H9 (cell line): ENCODE data around the gene RALGAPA2. TPM values are rescaled to one million over a fixed set of nuclear protein-coding genes. Genes with fewer than 3 reads are reported as not detected.
"Not testable (repeated sequence)": the region's sequence is repeated elsewhere in the genome, so short reads cannot be mapped to it uniquely, and the experiment has no call there.

Experiments
- DNase-seq: peaks from one replicate; pipeline ENCODE4 v3.0.0-alpha.2; 2017
- H2AFZ ChIP-seq: one replicate; pipeline ENCODE4 v1.6.1; 2013; ENCODE audit warnings: mild to moderate bottlenecking, low read length, control low read depth, moderate library complexity
- H2AK5ac ChIP-seq: 2 replicates; pipeline ENCODE4 v1.6.1; 2013; ENCODE audit warnings: low read length, control low read depth, mixed read lengths; ENCODE audit not compliant: insufficient read length
- H2BK120ac ChIP-seq: one replicate; pipeline ENCODE4 v1.6.1; 2013; ENCODE audit warnings: low read depth, mild to moderate bottlenecking, low read length, control low read depth, inconsistent platforms; ENCODE audit not compliant: poor library complexity, severe bottlenecking
- H2BK12ac ChIP-seq: 2 replicates; pipeline ENCODE4 v1.6.1; 2013; ENCODE audit warnings: low read length, control low read depth, mixed read lengths, low read depth; ENCODE audit not compliant: insufficient read length
- H2BK15ac ChIP-seq: 2 replicates; pipeline ENCODE4 v1.6.1; 2013; ENCODE audit warnings: low read depth, low read length, control low read depth
- H2BK20ac ChIP-seq: one replicate; pipeline ENCODE4 v1.6.1; 2013; ENCODE audit warnings: low read depth, mild to moderate bottlenecking, low read length, control low read depth, inconsistent platforms; ENCODE audit not compliant: poor library complexity, severe bottlenecking
- H2BK5ac ChIP-seq: 2 replicates; pipeline ENCODE4 v1.6.1; 2013; ENCODE audit warnings: low read length, control low read depth, mixed read lengths; ENCODE audit not compliant: insufficient read length
- H3K14ac ChIP-seq: 2 replicates; pipeline ENCODE4 v1.6.1; 2013; ENCODE audit warnings: low read length, control low read depth; ENCODE audit not compliant: insufficient read depth
- H3K18ac ChIP-seq: 2 replicates; pipeline ENCODE4 v1.6.1; 2013; ENCODE audit warnings: low read depth, mild to moderate bottlenecking, mixed read lengths, low read length, control low read depth; ENCODE audit not compliant: insufficient read length
- H3K23ac ChIP-seq: 2 replicates; pipeline ENCODE4 v1.6.1; 2013; ENCODE audit warnings: low read length, control low read depth, mixed read lengths, low read depth; ENCODE audit not compliant: insufficient read length
- H3K23me2 ChIP-seq: 2 replicates; pipeline ENCODE4 v1.6.1; 2013; ENCODE audit warnings: low read depth, mild to moderate bottlenecking, mixed read lengths, low read length, control low read depth; ENCODE audit not compliant: insufficient read length, poor library complexity, severe bottlenecking
- H3K27ac ChIP-seq: 2 replicates; pipeline ENCODE4 v1.5.1; 2013; ENCODE audit warnings: low read length, control low read depth, mixed read lengths, low read depth; ENCODE audit not compliant: insufficient read length
- H3K27me3 ChIP-seq: 2 replicates; pipeline ENCODE4 v1.6.1; 2013; ENCODE audit warnings: low read length, control low read depth, inconsistent platforms; ENCODE audit not compliant: insufficient read depth
- H3K4ac ChIP-seq: 2 replicates; pipeline ENCODE4 v1.6.1; 2013; ENCODE audit warnings: low read depth, mild to moderate bottlenecking, control low read depth, inconsistent platforms, low read length, moderate library complexity
- H3K4me1 ChIP-seq: 2 replicates; pipeline ENCODE4 v1.6.1; 2013; ENCODE audit warnings: low read length, control low read depth, inconsistent platforms; ENCODE audit not compliant: insufficient read depth
- H3K4me2 ChIP-seq: 2 replicates; pipeline ENCODE4 v1.6.1; 2013; ENCODE audit warnings: low read length, control low read depth, mixed read lengths; ENCODE audit not compliant: insufficient read length, insufficient read depth
- H3K56ac ChIP-seq: 2 replicates; pipeline ENCODE4 v1.6.1; 2013; ENCODE audit warnings: low read depth, mild to moderate bottlenecking, mixed read lengths, low read length, control low read depth; ENCODE audit not compliant: insufficient read length
- H3K79me1 ChIP-seq: 2 replicates; pipeline ENCODE4 v1.6.1; 2013; ENCODE audit warnings: low read depth, mild to moderate bottlenecking, moderate library complexity, low read length, control low read depth, inconsistent platforms; ENCODE audit not compliant: insufficient read depth, poor library complexity, severe bottlenecking
- H3K79me2 ChIP-seq: 2 replicates; pipeline ENCODE4 v1.6.1; 2013; ENCODE audit warnings: low read length, control low read depth, inconsistent platforms; ENCODE audit not compliant: insufficient read depth
- H3K9ac ChIP-seq: 2 replicates; pipeline ENCODE4 v1.6.1; 2013; ENCODE audit warnings: low read length, control low read depth, mixed read lengths; ENCODE audit not compliant: insufficient read length; ENCODE audit errors: extremely low read depth
- H3K9me3 ChIP-seq: one replicate; pipeline ENCODE4 v1.6.1; 2013; ENCODE audit warnings: low read depth, low read length, inconsistent platforms; ENCODE audit not compliant: control insufficient read depth
- H3T11ph ChIP-seq: one replicate; pipeline ENCODE4 v1.6.1; 2013; ENCODE audit warnings: mild to moderate bottlenecking, low read length, control low read depth, inconsistent platforms
- H4K20me1 ChIP-seq: one replicate; pipeline ENCODE4 v1.6.1; 2013; ENCODE audit not compliant: control insufficient read depth, insufficient read length, insufficient read depth
- H4K5ac ChIP-seq: 2 replicates; pipeline ENCODE4 v1.6.1; 2013; ENCODE audit warnings: low read depth, mild to moderate bottlenecking, mixed read lengths, low read length, control low read depth; ENCODE audit not compliant: insufficient read length
- H4K8ac ChIP-seq: replicated peaks from 2 replicates; pipeline ENCODE4 v1.6.1; 2013; ENCODE audit warnings: low read length, control low read depth, mixed read lengths, low read depth; ENCODE audit not compliant: insufficient read length
- H4K91ac ChIP-seq: 2 replicates; pipeline ENCODE4 v1.6.1; 2013; ENCODE audit warnings: low read depth, mild to moderate bottlenecking, moderate library complexity, mixed read lengths, low read length, control low read depth; ENCODE audit not compliant: insufficient read length
- H3K27ac Mint-ChIP-seq, 3 experiments: 2 replicates in 2 of 3; 3 replicates in 1 of 3; pipeline ENCODE4 v1.8.0; 2020 to 2021; ENCODE audit warnings: mixed read lengths in 3 of 3, mild to moderate bottlenecking in 1 of 3, moderate library complexity in 1 of 3
- H3K27me3 Mint-ChIP-seq: 2 replicates; pipeline ENCODE4 v1.8.0; 2021; ENCODE audit warnings: low read depth, mild to moderate bottlenecking, moderate library complexity, mixed read lengths
- H3K36me3 Mint-ChIP-seq, 3 experiments: 2 replicates in 2 of 3; 3 replicates in 1 of 3; pipeline ENCODE4 v1.8.0; 2020 to 2021; ENCODE audit warnings: low read depth in 3 of 3, mixed read lengths in 3 of 3; ENCODE audit not compliant: insufficient read depth in 1 of 3
- H3K4me1 Mint-ChIP-seq, 2 experiments: 2 replicates each; pipeline ENCODE4 v1.8.0; 2020; ENCODE audit warnings: mixed read lengths in 2 of 2
- H3K4me3 Mint-ChIP-seq, 2 experiments: 2 replicates in 1 of 2; 3 replicates in 1 of 2; pipeline ENCODE4 v1.8.0; 2020 to 2021; ENCODE audit warnings: mild to moderate bottlenecking in 2 of 2, mixed read lengths in 2 of 2, moderate library complexity in 1 of 2
- H3K9me3 Mint-ChIP-seq, 2 experiments: 2 replicates in 1 of 2; 3 replicates in 1 of 2; pipeline ENCODE4 v1.8.0; 2020; ENCODE audit warnings: mild to moderate bottlenecking in 2 of 2, mixed read lengths in 2 of 2, moderate library complexity in 1 of 2
- total RNA-seq: library from RNA; stranded (reverse); gene quantifications from 2 replicates; pipeline ENCODE4 v1.2.1, GENCODE V29; 2021
- TF ChIP-seq, protein P1 (sequence below): fragments of 200-600 bp; sonication (generic); conservative IDR thresholded peaks from 3 replicates; pipeline ENCODE4 v1.8.0; 2021; ENCODE audit warnings: antibody characterized with exemption, mild to moderate bottlenecking

The RALGAPA2 gene
- total RNA-seq, 1 experiment from 2014 or later: 16.6 TPM

DNA sequence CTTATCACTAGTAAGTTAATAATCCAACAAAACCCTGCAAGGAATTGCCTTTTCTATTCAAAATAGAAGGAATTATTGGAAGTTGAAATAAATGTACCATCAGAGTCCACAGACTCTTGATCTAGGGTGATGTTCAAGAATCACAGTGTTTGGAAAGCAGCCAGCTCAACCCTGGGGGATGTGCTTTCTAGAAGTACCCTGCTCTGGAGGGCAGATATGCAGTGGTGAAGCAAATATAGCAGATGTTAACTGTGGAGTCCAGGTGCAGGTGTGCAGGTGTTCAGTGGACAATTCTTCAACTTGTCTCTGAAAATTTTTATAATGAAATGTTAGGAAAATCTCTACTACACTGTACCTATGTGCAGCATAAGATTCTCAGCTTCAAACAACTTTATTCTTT, 353.6 kb downstream of the RALGAPA2 start:
- peaks cover 63% of the 10 kb centered on the region for H3K27me3 Mint-ChIP-seq

GRCh38 chr20:20355503-20355902, 356.9 kb downstream of the RALGAPA2 start:
- peaks cover 9 to 20% (median 11%) of the 10 kb centered on the region in 3 experiments for H3K36me3 Mint-ChIP-seq
- H2BK12ac ChIP-seq, H3K23me2 ChIP-seq, H2BK5ac ChIP-seq, H2BK20ac ChIP-seq, H2AK5ac ChIP-seq, H3K9me3 ChIP-seq, H3K4me2 ChIP-seq, H2BK120ac ChIP-seq, H3K79me2 ChIP-seq, H3K9ac ChIP-seq, H3K27ac Mint-ChIP-seq, H3K23ac ChIP-seq, H4K91ac ChIP-seq, H4K20me1 ChIP-seq, H3K56ac ChIP-seq, H3K14ac ChIP-seq, H3K4me3 Mint-ChIP-seq, H4K8ac ChIP-seq, H3K27ac ChIP-seq, H2AFZ ChIP-seq, H3K4ac ChIP-seq, H3K4me1 ChIP-seq, H2BK15ac ChIP-seq, H4K5ac ChIP-seq, H3K27me3 ChIP-seq, H3K4me1 Mint-ChIP-seq, H3K79me1 ChIP-seq, DNase-seq, H3T11ph ChIP-seq, H3K18ac ChIP-seq: not testable (repeated sequence)
- H3K27me3 Mint-ChIP-seq: peaks cover 30% of the 10 kb centered on the region
- H3K9me3 Mint-ChIP-seq: peaks cover 28 to 37% of the 10 kb centered on the region in 2 experiments

More for the DNA sequence above, 353.6 kb downstream of the RALGAPA2 start:
- H3K9ac ChIP-seq: no peak overlapping the region
- no peaks in the 10 kb centered on the region for H3K79me2 ChIP-seq
- H3K18ac ChIP-seq: no peak overlapping the region
- H4K5ac ChIP-seq: no peak overlapping the region
- H3K4me1 ChIP-seq: no peaks in the 10 kb centered on the region
- H3K14ac ChIP-seq: no peak overlapping the region
- no peak overlapping the region for H3T11ph ChIP-seq
- H3K23me2 ChIP-seq: peaks cover 10% of the 10 kb centered on the region
- peaks cover 14% of the 10 kb centered on the region for H3K27me3 ChIP-seq
- no peak overlapping the region for H3K4me3 Mint-ChIP-seq
- peaks cover 22 to 26% of the 10 kb centered on the region in 2 experiments for H3K4me1 Mint-ChIP-seq
- H2BK20ac ChIP-seq: no peak overlapping the region
- peaks cover 27 to 37% of the 10 kb centered on the region in 2 experiments for H3K9me3 Mint-ChIP-seq
- no peak overlapping the region for H2BK15ac ChIP-seq
- no peak overlapping the region for H2BK120ac ChIP-seq
- H2BK5ac ChIP-seq: no peak overlapping the region
- no peak overlapping the region for H3K4ac ChIP-seq
- peaks cover 9 to 20% (median 11%) of the 10 kb centered on the region in 3 experiments for H3K36me3 Mint-ChIP-seq
- H3K27ac ChIP-seq: no peak overlapping the region
- no peak overlapping the region for H3K23ac ChIP-seq
- H4K20me1 ChIP-seq: no peaks in the 10 kb centered on the region
- H4K91ac ChIP-seq: no peak overlapping the region
- no peak overlapping the region for H3K4me2 ChIP-seq
- H3K56ac ChIP-seq: no peak overlapping the region
- no peak overlapping the region for H2AFZ ChIP-seq
- H3K9me3 ChIP-seq: peaks cover 7% of the 10 kb centered on the region
- TF ChIP-seq, protein P1, sequence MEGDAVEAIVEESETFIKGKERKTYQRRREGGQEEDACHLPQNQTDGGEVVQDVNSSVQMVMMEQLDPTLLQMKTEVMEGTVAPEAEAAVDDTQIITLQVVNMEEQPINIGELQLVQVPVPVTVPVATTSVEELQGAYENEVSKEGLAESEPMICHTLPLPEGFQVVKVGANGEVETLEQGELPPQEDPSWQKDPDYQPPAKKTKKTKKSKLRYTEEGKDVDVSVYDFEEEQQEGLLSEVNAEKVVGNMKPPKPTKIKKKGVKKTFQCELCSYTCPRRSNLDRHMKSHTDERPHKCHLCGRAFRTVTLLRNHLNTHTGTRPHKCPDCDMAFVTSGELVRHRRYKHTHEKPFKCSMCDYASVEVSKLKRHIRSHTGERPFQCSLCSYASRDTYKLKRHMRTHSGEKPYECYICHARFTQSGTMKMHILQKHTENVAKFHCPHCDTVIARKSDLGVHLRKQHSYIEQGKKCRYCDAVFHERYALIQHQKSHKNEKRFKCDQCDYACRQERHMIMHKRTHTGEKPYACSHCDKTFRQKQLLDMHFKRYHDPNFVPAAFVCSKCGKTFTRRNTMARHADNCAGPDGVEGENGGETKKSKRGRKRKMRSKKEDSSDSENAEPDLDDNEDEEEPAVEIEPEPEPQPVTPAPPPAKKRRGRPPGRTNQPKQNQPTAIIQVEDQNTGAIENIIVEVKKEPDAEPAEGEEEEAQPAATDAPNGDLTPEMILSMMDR: no peak
- DNase-seq: no peak
- no peak overlapping the region for H2AK5ac ChIP-seq
- H3K27ac Mint-ChIP-seq: no peak overlapping the region
- no peak overlapping the region for H4K8ac ChIP-seq
- no peak overlapping the region for H2BK12ac ChIP-seq
- H3K79me1 ChIP-seq: no peaks in the 10 kb centered on the region
